CD1c-positive myeloid dendritic cell (primary cell): ENCODE results near the gene NEURL2.
A peak's percentile ranks its signal among the peaks of the same experiment; 100 is the strongest.
"Not testable (repeated sequence)": the region's sequence is repeated elsewhere in the genome, so short reads cannot be mapped to it uniquely, and the experiment has no call there.

Experiments
- DNase-seq: peaks from one replicate; pipeline ENCODE4 v3.0.0-alpha.2; 2016; ENCODE audit errors: extremely low spot score

Gene NEURL2

DNA sequence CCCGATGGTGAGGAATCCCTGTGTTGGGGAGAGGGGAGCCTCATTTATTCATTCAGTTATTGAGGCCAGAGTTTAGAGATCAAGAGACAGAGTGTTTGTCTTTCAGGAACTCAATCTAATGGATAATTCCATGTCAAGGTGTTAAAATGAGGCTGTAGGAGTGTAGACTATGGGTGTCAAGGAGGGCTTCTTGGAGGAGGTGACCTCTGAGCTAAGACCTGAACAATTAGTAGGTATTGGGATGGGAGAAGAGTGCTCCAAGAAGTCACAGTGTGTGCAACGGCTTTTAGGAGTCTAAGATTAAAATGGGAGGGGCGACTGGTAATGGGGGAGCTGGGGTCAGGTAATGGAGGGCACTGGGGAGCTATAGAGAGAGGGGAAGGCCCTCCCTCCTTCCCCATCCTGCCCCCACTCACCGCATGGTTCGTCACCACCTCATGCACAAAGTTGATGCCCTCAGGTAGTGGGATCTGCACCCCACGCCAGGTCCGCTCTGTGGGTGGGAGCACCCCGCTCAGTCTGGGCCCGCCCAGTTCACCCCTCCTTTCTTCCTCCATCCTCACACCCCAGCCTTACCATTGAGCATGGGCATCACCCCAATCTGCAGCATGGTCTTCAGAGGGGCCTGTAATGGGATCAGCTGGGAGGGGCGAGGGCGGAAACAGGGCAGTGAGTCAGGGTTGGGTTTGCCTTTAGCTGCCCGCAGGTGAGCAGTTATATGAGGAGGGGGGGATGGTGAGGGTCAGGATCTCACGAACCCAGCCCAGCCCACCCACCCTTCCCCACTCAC, 8.2 kb upstream of the NEURL2 start:
- no peak for DNase-seq

DNA sequence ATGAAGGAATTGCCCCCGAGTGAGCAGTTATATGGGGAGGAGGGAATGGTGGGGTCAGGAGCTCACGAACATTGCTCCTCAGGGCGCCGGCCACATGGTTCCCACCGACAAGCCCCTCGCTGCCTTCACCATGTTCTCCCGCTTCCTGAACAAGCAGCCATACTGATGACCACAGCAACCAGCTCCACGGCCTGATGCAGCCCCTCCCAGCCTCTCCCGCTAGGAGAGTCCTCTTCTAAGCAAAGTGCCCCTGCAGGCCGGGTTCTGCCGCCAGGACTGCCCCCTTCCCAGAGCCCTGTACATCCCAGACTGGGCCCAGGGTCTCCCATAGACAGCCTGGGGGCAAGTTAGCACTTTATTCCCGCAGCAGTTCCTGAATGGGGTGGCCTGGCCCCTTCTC, 7.3 kb upstream of the NEURL2 start:
- DNase-seq, result no peak

DNA sequence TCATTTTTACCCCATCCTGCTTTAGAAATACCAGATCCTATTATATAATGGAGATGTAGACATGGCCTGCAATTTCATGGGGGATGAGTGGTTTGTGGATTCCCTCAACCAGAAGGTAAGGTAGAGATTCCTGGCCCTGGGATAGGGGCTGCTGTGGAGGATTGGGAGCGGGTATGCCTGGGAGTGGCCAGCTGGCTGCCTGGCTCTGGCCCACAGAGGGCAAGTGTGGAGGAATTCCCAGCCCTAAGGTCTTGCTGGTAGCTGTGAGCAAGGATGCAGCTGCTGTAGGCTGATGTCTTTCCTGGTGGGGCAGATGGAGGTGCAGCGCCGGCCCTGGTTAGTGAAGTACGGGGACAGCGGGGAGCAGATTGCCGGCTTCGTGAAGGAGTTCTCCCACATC, 6.7 kb upstream of the NEURL2 start:
- DNase-seq, result no peak

DNA sequence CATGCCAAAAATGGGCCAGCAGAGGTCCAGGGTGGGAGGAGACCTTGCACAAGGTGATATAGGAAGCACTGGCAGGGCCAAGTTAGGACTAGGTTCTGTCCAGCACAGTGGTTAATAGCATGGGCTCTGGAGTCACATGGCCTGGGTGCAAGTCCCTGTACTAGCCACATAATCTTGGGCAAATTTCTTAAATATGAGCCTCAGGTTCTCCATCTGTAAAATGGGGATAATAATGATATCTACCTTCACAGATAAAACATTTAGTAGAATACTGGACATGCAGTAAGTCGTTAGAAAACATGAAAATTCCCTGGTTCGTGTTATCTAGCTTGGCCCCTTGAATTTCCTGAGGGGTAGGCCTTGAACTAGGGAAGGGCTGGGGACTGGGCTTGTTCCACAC, 6.3 kb upstream of the NEURL2 start:
- DNase-seq, result no peak

DNA sequence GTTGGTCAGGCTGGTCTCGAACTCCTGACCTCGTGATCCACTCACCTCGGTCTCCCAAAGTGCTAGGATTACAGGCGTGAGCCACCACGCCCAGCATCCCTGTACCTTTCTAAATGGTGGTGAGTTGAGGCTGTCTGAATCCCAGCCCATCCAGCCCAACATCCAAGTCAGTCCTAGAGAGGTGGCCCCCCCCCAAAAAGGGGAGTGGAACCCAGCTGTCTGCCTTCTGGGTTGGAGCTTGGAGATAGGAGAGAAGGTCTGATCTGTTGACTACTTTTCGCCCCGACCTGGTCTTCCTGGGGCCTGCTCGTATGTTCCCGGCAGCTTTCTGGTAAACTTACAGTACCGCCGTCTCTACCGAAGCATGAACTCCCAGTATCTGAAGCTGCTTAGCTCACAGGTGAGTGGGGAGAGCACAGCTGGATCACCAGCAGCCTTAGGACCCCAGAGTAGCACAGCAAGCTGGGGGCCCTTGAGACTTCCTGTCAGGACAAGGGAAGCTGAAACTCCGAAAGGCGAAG, 5.7 kb upstream of the NEURL2 start:
- DNase-seq, result no peak

DNA sequence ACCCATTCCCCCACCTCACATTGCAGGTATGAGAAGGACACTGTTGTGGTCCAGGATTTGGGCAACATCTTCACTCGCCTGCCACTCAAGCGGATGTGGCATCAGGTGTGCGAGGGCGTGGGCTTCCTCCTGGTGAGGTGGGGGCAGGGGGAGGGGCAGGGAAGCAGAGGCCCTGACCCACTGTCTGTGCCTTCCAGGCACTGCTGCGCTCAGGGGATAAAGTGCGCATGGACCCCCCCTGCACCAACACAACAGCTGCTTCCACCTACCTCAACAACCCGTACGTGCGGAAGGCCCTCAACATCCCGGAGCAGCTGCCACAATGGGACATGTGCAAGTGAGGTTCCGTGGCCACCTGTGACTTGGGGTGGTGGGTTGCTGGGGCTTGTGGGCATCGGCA, 3.8 kb upstream of the NEURL2 start:
- no peak for DNase-seq

GRCh38 chr20:45893831-45894230, 2.8 kb upstream of the NEURL2 start:
- DNase-seq, result no peak

GRCh38 chr20:45892828-45893500, 2.0 kb upstream of the NEURL2 start:
- DNase-seq, result no peak

GRCh38 chr20:45892049-45892825, 1.2 kb upstream of the NEURL2 start:
- DNase-seq, result peak; percentile 10

DNA sequence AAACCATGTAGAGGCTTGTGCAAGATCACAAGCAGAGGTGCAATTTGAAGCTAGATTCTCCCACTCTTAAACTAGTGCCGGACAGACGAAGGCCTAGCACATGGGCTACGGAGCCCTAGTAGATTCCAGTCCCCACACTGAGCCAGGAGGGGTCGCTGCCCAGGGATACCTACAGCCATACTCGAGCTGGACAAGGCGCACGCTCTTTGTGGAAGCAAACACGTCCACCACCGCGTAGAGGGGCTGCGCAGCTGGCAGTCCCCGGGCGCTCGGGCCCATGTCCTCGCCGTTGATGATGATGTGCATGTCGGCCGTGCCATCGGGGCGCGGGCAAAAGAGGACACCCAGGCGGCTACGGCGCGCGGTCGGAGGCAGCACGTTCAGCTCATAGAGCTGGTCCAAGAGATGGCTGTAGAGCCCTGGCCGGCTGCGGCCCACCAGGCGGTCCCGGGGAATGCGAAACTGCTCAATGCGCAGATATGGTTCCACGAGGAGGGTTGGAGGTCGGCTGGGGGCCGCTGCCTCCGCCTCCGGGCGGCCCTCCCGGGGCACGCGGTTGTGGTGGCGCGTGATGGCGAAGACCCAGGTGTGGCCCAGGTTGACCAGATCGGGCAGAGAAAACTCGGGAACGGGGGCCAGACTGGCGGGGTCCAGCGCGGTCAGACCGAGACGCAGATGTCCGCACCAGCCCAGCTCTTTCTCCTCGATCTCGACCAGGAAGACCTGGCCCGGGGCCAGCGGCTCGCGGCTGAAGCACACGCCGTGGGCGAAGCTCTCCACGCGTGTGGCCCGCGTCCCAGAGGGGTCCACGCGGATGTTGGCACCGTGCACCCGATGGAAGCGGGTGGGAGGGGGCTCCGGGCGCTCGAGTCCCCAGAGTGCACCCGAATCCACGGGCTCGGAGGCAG, 677 bp downstream of the NEURL2 start:
- peak; percentile 79 for DNase-seq

DNA sequence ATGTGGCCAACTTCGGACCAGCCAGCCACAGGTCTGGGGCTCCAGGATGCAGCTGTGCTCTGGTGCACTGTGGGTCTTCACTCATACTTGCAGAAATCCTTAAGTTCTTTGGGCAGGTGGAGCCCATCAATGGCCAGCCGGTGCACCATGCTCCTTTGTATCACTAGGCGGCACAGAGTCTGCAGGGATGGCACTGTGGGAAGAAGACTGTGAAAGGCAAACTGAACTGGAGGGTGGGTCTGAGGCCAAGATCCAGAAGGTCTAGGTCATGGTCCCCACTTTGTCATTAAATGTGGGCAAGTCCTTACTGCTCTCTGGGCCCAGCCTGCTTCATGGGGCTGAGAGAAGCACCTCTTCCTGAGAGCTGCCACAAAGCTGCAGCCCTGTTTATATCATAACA, 2.3 kb downstream of the NEURL2 start:
- DNase-seq, result no peak

DNA sequence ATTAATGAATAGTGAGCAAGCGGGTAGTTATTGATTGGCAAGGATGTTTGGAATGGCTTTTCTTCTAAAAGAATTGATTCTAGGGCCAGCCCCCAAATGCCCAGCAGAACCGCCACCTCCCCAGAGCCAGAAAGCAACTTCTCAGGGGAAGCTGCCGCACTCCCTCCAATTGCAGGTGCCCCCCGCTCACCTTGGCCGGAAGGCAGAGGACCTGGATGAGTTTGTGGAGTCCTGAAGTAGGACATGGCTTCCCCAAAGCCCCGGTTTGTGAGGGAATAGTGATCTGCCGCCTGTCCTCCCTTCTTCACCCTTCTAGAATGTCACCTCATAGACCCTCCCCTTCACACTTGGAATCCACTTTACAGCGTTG, 3.7 kb downstream of the NEURL2 start, which contains the start of gene SPATA25:
SPATA25 (minus strand) TSS at position 277 of the 370 bp plus-strand sequence; CDS start at position 245, 32 bp downstream.
- DNase-seq, result no peak

GRCh38 chr20:45886590-45887345, 4.2 kb downstream of the NEURL2 start:
- DNase-seq, result no peak

DNA sequence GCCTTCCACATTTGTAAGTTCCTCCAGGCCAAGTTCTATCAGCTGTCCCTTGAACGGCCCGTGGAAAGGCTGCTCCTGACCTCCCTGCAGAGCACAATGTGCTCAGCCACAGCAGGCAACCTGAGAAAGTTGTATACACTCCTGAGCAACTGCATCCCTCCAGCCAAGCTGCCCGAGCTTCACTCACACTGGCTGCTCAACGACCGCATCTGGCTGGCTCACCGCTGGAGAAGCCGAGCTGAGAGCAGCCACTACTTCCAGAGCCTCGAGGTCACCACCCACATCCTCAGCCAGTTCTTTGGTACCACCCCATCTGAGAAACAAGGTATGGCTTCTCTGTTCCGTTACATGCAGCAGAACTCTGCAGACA, 7.9 kb downstream of the NEURL2 start:
- DNase-seq, result no peak

- no peak for DNase-seq
These were observed 8.4 kb downstream of the NEURL2 start for GRCh38 chr20:45882469-45883099.

DNA sequence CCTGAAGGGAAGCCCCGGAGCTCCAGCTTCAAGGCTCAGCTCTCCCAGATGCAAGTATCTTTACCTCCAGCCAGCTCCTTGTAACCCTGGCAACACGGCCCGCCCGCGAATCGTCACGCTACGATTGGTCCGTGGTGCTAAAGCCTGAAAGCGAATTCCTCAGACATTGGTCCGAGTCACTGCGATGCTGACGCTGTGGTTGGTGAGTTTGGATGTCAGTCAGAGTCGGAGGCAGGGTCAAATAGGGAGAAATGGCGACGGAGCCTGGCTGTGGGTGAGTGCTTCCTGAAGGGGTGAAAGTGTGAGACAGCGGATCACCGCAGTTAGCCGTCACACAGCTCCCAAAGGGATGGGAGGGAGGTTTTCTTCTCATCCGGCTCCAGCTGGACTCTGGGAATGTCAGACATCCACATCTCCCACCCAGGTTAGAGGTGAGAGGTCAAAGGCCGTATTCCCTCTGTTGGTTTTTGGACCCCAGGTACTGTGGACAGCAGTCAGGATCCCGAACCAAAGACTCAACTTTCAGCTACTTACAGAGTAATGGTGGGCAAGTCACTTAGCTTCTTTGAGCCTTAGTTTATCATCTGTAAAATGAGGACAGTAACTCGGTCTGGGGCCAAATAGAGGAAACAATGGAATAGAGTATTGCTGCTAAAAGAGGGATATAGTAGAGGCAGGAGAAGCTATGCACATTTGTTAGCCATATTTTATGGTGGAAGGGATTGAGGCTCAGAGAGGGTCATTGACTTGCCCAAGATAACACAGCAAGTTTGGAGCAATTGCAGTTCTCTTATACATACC, 9.8 kb downstream of the NEURL2 start, which contains the start of gene ZSWIM1:
ZSWIM1 (plus strand) TSS at position 240 of the 801 bp plus-strand sequence. CDS start 1,366 bp downstream, outside the sequence.
- peak; percentile 100 for DNase-seq

GRCh38 chr20:45878076-45878761, 12.8 kb downstream of the NEURL2 start:
- no peak for DNase-seq

GRCh38 chr20:45874576-45874975, 16.4 kb downstream of the NEURL2 start:
- no peak for DNase-seq

- not testable (repeated sequence) for DNase-seq
These were observed 16.9 kb downstream of the NEURL2 start for GRCh38 chr20:45874104-45874481.
